Caco-2 (cell line): Measurements from ENCODE around the gene MCC. TPM values are rescaled to one million over a fixed set of nuclear protein-coding genes. Genes with fewer than 3 reads are reported as not detected.

Source experiments
- BruUV-seq: library from RNA; stranded (reverse); fragments of 400-500 nt; replicated peaks from 2 replicates; lab custom pipeline; 2021; lab: Mats Ljungman, UMichigan
- CTCF ChIA-PET: fragments of 300-600 bp; sonication (Branson Sonifier 250); formaldehyde crosslinking; loops from one replicate; lab custom pipeline; 2022; ENCODE audit warnings: antibody characterized with exemption; lab: Charles Lee
- POLR2A ChIA-PET: fragments of 300-600 bp; sonication (Branson Sonifier 250); formaldehyde crosslinking; loops from one replicate; lab custom pipeline; 2022; ENCODE audit warnings: antibody characterized with exemption; lab: Charles Lee
- DNase-seq, 2 experiments: peaks; one replicate each; pipeline versions ENCODE4 v3.0.0 to v3.0.0-alpha.2; 2020 to 2022
- H3K27me3 ChIP-seq: replicated peaks from 2 replicates; pipeline ENCODE4 v1.6.0; 2011; ENCODE audit warnings: low read length; ENCODE audit not compliant: control insufficient read depth, insufficient read depth
- H3K36me3 ChIP-seq: 2 replicates; pipeline ENCODE4 v1.5.1; 2011; ENCODE audit warnings: low read length; ENCODE audit not compliant: control insufficient read depth, insufficient read depth
- H3K4me1 ChIP-seq: fragments of 250-450 bp; sonication (Bioruptor Pico); 2 replicates; pipeline ENCODE4 v1.5.1; 2020; ENCODE audit warnings: mild to moderate bottlenecking
- H3K4me3 ChIP-seq: 2 replicates; pipeline ENCODE4 v1.5.1; 2011; ENCODE audit warnings: low read depth, mild to moderate bottlenecking, control low read depth, low read length
- H3K9me3 ChIP-seq: fragments of 250-450 bp; sonication (Bioruptor Pico); 2 replicates; pipeline ENCODE4 v1.5.1; 2020; ENCODE audit warnings: mild to moderate bottlenecking, moderate library complexity
- H3K27ac Mint-ChIP-seq: one replicate; pipeline ENCODE4 v1.8.0; 2022; ENCODE audit warnings: mixed read lengths; ENCODE audit not compliant: unreplicated experiment
- H3K27me3 Mint-ChIP-seq: one replicate; pipeline ENCODE4 v1.8.0; 2022; ENCODE audit warnings: mixed read lengths; ENCODE audit not compliant: insufficient read depth, unreplicated experiment
- H3K36me3 Mint-ChIP-seq: one replicate; pipeline ENCODE4 v1.8.0; 2022; ENCODE audit warnings: mild to moderate bottlenecking, mixed read lengths; ENCODE audit not compliant: insufficient read depth, unreplicated experiment
- H3K4me1 Mint-ChIP-seq: one replicate; pipeline ENCODE4 v1.8.0; 2022; ENCODE audit warnings: low read depth, mixed read lengths; ENCODE audit not compliant: unreplicated experiment
- H3K4me3 Mint-ChIP-seq: one replicate; pipeline ENCODE4 v1.8.0; 2022; ENCODE audit warnings: mild to moderate bottlenecking, moderate library complexity, mixed read lengths; ENCODE audit not compliant: unreplicated experiment
- H3K9me3 Mint-ChIP-seq: one replicate; pipeline ENCODE4 v1.8.0; 2022; ENCODE audit warnings: mixed read lengths; ENCODE audit not compliant: unreplicated experiment
- CTCF ChIP-seq, 2 experiments: fragments of 200-600 bp in 1 of 2; IDR thresholded peaks; 1 replicate in 1 of 2; 2 replicates in 1 of 2; pipeline versions ENCODE4 v1.5.1 to v1.8.0; 2011 to 2022; ENCODE audit warnings: antibody characterized with exemption in 1 of 2, control low read depth in 1 of 2, inconsistent platforms in 1 of 2, low read depth in 1 of 2, low read length in 1 of 2, mild to moderate bottlenecking in 1 of 2, moderate library complexity in 1 of 2; ENCODE audit not compliant: insufficient read depth in 1 of 2, severe bottlenecking in 1 of 2, unreplicated experiment in 1 of 2
- intact Hi-C: fragments of 100-400 bp; cut with micrococcal nuclease; formaldehyde crosslinking; loops from one replicate; pipeline ENCODE4 v1.10.0; 2022; ENCODE audit not compliant: unreplicated experiment
- total RNA-seq: library from RNA; stranded (reverse); gene quantifications from 2 replicates; pipeline ENCODE4 v1.2.3, GENCODE V29; 2022

Gene MCC
- total RNA-seq, 1 experiment from 2014 or later = 0.09 TPM

GRCh38 chr5:113166261-113166660, 322.0 kb downstream of the MCC start:
- H3K9me3 ChIP-seq = no peaks in the 10 kb centered on the region
- no peaks in the 10 kb centered on the region for H3K9me3 Mint-ChIP-seq
- H3K27me3 ChIP-seq = no peaks in the 10 kb centered on the region; the same call in 1 of the 2 replicates
- H3K4me3 Mint-ChIP-seq = no peak overlapping the region
- no peaks in the 10 kb centered on the region for H3K4me1 Mint-ChIP-seq
- no peaks in the 10 kb centered on the region for H3K36me3 ChIP-seq
- no TSS peak for BruUV-seq
- no peak overlapping the region for H3K27ac Mint-ChIP-seq
- DNase-seq = no peak
- H3K4me1 ChIP-seq = no peaks in the 10 kb centered on the region
- intact Hi-C loops = no loop called here
- ChIA-PET POLR2A (no interaction called here), CTCF (no interaction called here)
- no peak for TF ChIP-seq CTCF (IDR thresholded peaks at IDR 0.05; ENCODE audit: insufficient read depth in 1 of 2, low read depth in 1 of 2, low read length in 1 of 2, severe bottlenecking in 1 of 2, unreplicated experiment in 1 of 2)
- H3K27me3 Mint-ChIP-seq = peaks cover 19% of the 10 kb centered on the region
- H3K36me3 Mint-ChIP-seq = no peaks in the 10 kb centered on the region
- no peak overlapping the region for H3K4me3 ChIP-seq

- no peak overlapping the region for H3K27ac Mint-ChIP-seq
- BruUV-seq = no TSS peak
- H3K4me1 Mint-ChIP-seq = no peaks in the 10 kb centered on the region
- no peak overlapping the region for H3K4me3 Mint-ChIP-seq
- no peak for DNase-seq
- no peaks in the 10 kb centered on the region for H3K9me3 ChIP-seq
- TF ChIP-seq CTCF (IDR thresholded peaks at IDR 0.05; ENCODE audit: insufficient read depth in 1 of 2, low read depth in 1 of 2, low read length in 1 of 2, severe bottlenecking in 1 of 2, unreplicated experiment in 1 of 2) = no peak
- H3K27me3 Mint-ChIP-seq = peaks cover 20% of the 10 kb centered on the region
- H3K36me3 Mint-ChIP-seq = no peaks in the 10 kb centered on the region
- H3K9me3 Mint-ChIP-seq = no peaks in the 10 kb centered on the region
- no peaks in the 10 kb centered on the region for H3K4me1 ChIP-seq
- ChIA-PET POLR2A (no interaction called here), CTCF (no interaction called here)
- intact Hi-C loops = no loop called here
- no peak overlapping the region for H3K4me3 ChIP-seq
- no peaks in the 10 kb centered on the region; the same call in 1 of the 2 replicates for H3K27me3 ChIP-seq
- H3K36me3 ChIP-seq = no peaks in the 10 kb centered on the region
Measured at GRCh38 chr5:113164021-113164420, 324.2 kb downstream of the MCC start.

GRCh38 chr5:113163328-113163727, 324.9 kb downstream of the MCC start:
- Mint-ChIP-seq H3K9me3 (no peaks in the 10 kb centered on the region), H3K4me3 (no peak overlapping the region), H3K4me1 (no peaks in the 10 kb centered on the region), H3K27me3 (peaks cover 19% of the 10 kb centered on the region), H3K27ac (no peak overlapping the region), H3K36me3 (no peaks in the 10 kb centered on the region)
- ChIA-PET CTCF (interaction anchor here (0.6 kb wide), 1 partner anchor 70 kb away, joined by 3 read pairs; no protein-coding TSS in a partner anchor), POLR2A (no interaction called here)
- Histone ChIP-seq H3K4me3 (no peak overlapping the region), H3K36me3 (no peaks in the 10 kb centered on the region), H3K27me3 (no peaks in the 10 kb centered on the region), H3K9me3 (no peaks in the 10 kb centered on the region), H3K4me1 (no peaks in the 10 kb centered on the region)
- TF ChIP-seq CTCF (IDR thresholded peaks at IDR 0.05; ENCODE audit: insufficient read depth in 1 of 2, low read depth in 1 of 2, low read length in 1 of 2, severe bottlenecking in 1 of 2, unreplicated experiment in 1 of 2) = no peak
- intact Hi-C loops = no loop called here
- DNase-seq = no peak
- no TSS peak for BruUV-seq
